Neural cell (in vitro differentiated cells): Measurements from ENCODE around the gene NPM1. TPM values are rescaled to one million over a fixed set of nuclear protein-coding genes. Genes with fewer than 3 reads are reported as not detected.

Experiments
- H2AFZ ChIP-seq: fragments of 200-600, 300-800 bp; sonication (generic), shearing (Covaris generic); 2 replicates; pipeline ENCODE4 v1.6.0; 2014; ENCODE audit warnings: low read depth, mild to moderate bottlenecking, antibody characterized with exemption, low read length, moderate library complexity
- H3F3A ChIP-seq: fragments of 200-600 bp; shearing (Covaris generic); 2 replicates; pipeline ENCODE4 v1.6.1; 2016; ENCODE audit warnings: mild to moderate bottlenecking, moderate library complexity, mixed read lengths, antibody characterized with exemption, low read length; ENCODE audit not compliant: insufficient read depth, poor library complexity, severe bottlenecking
- H3K27ac ChIP-seq: fragments of 200-600, 300-800 bp; sonication (generic), shearing (Covaris generic); 2 replicates; pipeline ENCODE4 v1.5.1; 2014; ENCODE audit warnings: mild to moderate bottlenecking, low read length, moderate library complexity
- H3K27me3 ChIP-seq: fragments of 300-800, 200-600 bp; sonication (generic), shearing (Covaris generic); 2 replicates; pipeline ENCODE4 v1.6.0; 2014; ENCODE audit warnings: mild to moderate bottlenecking, low read depth, low read length, moderate library complexity; ENCODE audit not compliant: insufficient read depth
- H3K36me3 ChIP-seq: fragments of 300-800, 200-600 bp; sonication (generic), shearing (Covaris generic); 2 replicates; pipeline ENCODE4 v1.5.1; 2014; ENCODE audit warnings: mild to moderate bottlenecking, antibody characterized with exemption, low read length, moderate library complexity; ENCODE audit not compliant: insufficient read depth
- H3K4me2 ChIP-seq: fragments of 300-800, 200-600 bp; sonication (generic), shearing (Covaris generic); 2 replicates; pipeline ENCODE4 v1.6.0; 2014; ENCODE audit warnings: mild to moderate bottlenecking, low read length
- H3K4me3 ChIP-seq: fragments of 300-800, 200-600 bp; sonication (generic), shearing (Covaris generic); 2 replicates; pipeline ENCODE4 v1.5.1; 2014; ENCODE audit warnings: mild to moderate bottlenecking, low read length, moderate library complexity
- H3K79me2 ChIP-seq: fragments of 200-600 bp; shearing (Covaris generic); replicated peaks from 2 replicates; pipeline ENCODE4 v1.6.0; 2014; ENCODE audit warnings: mild to moderate bottlenecking, low read length, moderate library complexity; ENCODE audit not compliant: insufficient read depth
- H3K9ac ChIP-seq: fragments of 300-800, 200-600 bp; sonication (generic), shearing (Covaris generic); 2 replicates; pipeline ENCODE4 v1.6.1; 2016; ENCODE audit warnings: mild to moderate bottlenecking, low read length, mixed read lengths
- H3K9me2 ChIP-seq: fragments of 200-600 bp; shearing (Covaris generic); 2 replicates; pipeline ENCODE4 v1.6.1; 2016; ENCODE audit warnings: mild to moderate bottlenecking, low read length, mixed read lengths; ENCODE audit not compliant: insufficient read depth
- H3K9me3 ChIP-seq: fragments of 200-600, 300-800 bp; sonication (generic), shearing (Covaris generic); 2 replicates; pipeline ENCODE4 v1.6.1; 2016; ENCODE audit warnings: mild to moderate bottlenecking, mixed run types, low read length, moderate library complexity, mixed read lengths
- H4K20me1 ChIP-seq: fragments of 200-600 bp; shearing (Covaris generic); 2 replicates; pipeline ENCODE4 v1.6.1; 2016; ENCODE audit warnings: mild to moderate bottlenecking, mixed run types; ENCODE audit not compliant: insufficient read depth
- CTCF ChIP-seq: fragments of 450-650 bp; IDR thresholded peaks from 2 replicates; pipeline ENCODE4 v1.5.1; 2014; ENCODE audit warnings: antibody characterized with exemption, mild to moderate bottlenecking, moderate library complexity; ENCODE audit not compliant: poor library complexity, severe bottlenecking
- EP300 ChIP-seq: fragments of 450-650 bp; conservative IDR thresholded peaks from 2 replicates; pipeline ENCODE4 v1.6.1; 2014; ENCODE audit warnings: antibody characterized with exemption, mild to moderate bottlenecking, moderate library complexity; ENCODE audit not compliant: poor library complexity, severe bottlenecking
- EZH2 ChIP-seq: fragments of 200-600, 300-800 bp; shearing (Covaris generic), sonication (generic); IDR thresholded peaks from 2 replicates; pipeline ENCODE4 v1.6.1; 2014; ENCODE audit warnings: antibody characterized with exemption, low read length, borderline replicate concordance, mild to moderate bottlenecking; ENCODE audit not compliant: insufficient read depth, poor library complexity, severe bottlenecking
- MXI1 ChIP-seq: fragments of 450-650 bp; conservative IDR thresholded peaks from 2 replicates; pipeline ENCODE4 v1.6.1; 2014; ENCODE audit warnings: antibody characterized with exemption, mild to moderate bottlenecking; ENCODE audit not compliant: poor library complexity, severe bottlenecking
- POLR2AphosphoS5 ChIP-seq: IDR thresholded peaks from 2 replicates; pipeline ENCODE4 v1.6.1; 2012
- RAD21 ChIP-seq: fragments of 450-650 bp; conservative IDR thresholded peaks from 2 replicates; pipeline ENCODE4 v1.6.1; 2014; ENCODE audit warnings: antibody characterized with exemption, mild to moderate bottlenecking, moderate library complexity
- REST ChIP-seq: IDR thresholded peaks from 2 replicates; pipeline ENCODE4 v1.6.1; 2012; ENCODE audit warnings: borderline replicate concordance
- SMC3 ChIP-seq: fragments of 450-650 bp; conservative IDR thresholded peaks from 2 replicates; pipeline ENCODE4 v1.6.1; 2014; ENCODE audit warnings: antibody characterized with exemption, mild to moderate bottlenecking, moderate library complexity; ENCODE audit not compliant: poor library complexity
- TAF1 ChIP-seq: IDR thresholded peaks from 2 replicates; pipeline ENCODE4 v1.6.1; 2012; ENCODE audit warnings: low read depth
- polyA plus RNA-seq: library from polyadenylated mRNA; depleted of rRNA; stranded (reverse); fragments of >200 nt; gene quantifications from 2 replicates; pipeline ENCODE4 v1.2.3, GENCODE V29; 2014

Gene NPM1
- polyA plus RNA-seq, 1 donor from 2014 or later, result 1,141 TPM

- H3K27ac ChIP-seq, result no peak overlapping the region
- H3K27me3 ChIP-seq, result peaks cover 4% of the 10 kb centered on the region
- no peaks in the 10 kb centered on the region for H3K9me2 ChIP-seq
- H3K9ac ChIP-seq, result no peak overlapping the region
- H4K20me1 ChIP-seq, result no peaks in the 10 kb centered on the region
- H3K4me2 ChIP-seq, result no peak overlapping the region
- H3K9me3 ChIP-seq, result no peaks in the 10 kb centered on the region
- no peak overlapping the region for H3K4me3 ChIP-seq
- no peaks in the 10 kb centered on the region for H3F3A ChIP-seq
- no peaks in the 10 kb centered on the region for H3K79me2 ChIP-seq
- H3K36me3 ChIP-seq, result no peaks in the 10 kb centered on the region
- TF ChIP-seq RAD21 (no peak), MXI1 (no peak), REST (no peak), POLR2AphosphoS5 (no peak), EZH2 (no peak), EP300 (no peak), CTCF (no peak), SMC3 (no peak), TAF1 (no peak)
- no peak overlapping the region for H2AFZ ChIP-seq
These were observed 66.3 kb downstream of the NPM1 start for GRCh38 chr5:171453988-171454387.

- Histone ChIP-seq H3K27ac (no peak overlapping the region), H4K20me1 (no peaks in the 10 kb centered on the region), H3K27me3 (peaks cover 4% of the 10 kb centered on the region), H3K4me3 (no peak overlapping the region), H3K4me2 (no peak overlapping the region), H3K36me3 (no peaks in the 10 kb centered on the region), H3F3A (no peaks in the 10 kb centered on the region), H3K9me3 (no peaks in the 10 kb centered on the region), H3K9me2 (no peaks in the 10 kb centered on the region), H2AFZ (no peak overlapping the region), H3K9ac (no peak overlapping the region), H3K79me2 (no peaks in the 10 kb centered on the region)
- no peak for TF ChIP-seq SMC3
These were observed 66.9 kb downstream of the NPM1 start for GRCh38 chr5:171454549-171454948.

GRCh38 chr5:171455522-171455921 lies 67.9 kb downstream of the NPM1 start:
- H2AFZ ChIP-seq, result no peak overlapping the region
- no peaks in the 10 kb centered on the region for H4K20me1 ChIP-seq
- no peak overlapping the region for H3K4me2 ChIP-seq
- no peaks in the 10 kb centered on the region for H3K9me3 ChIP-seq
- no peak overlapping the region for H3K9ac ChIP-seq
- no peaks in the 10 kb centered on the region for H3K79me2 ChIP-seq
- H3K36me3 ChIP-seq, result no peaks in the 10 kb centered on the region
- H3F3A ChIP-seq, result no peaks in the 10 kb centered on the region
- H3K4me3 ChIP-seq, result no peak overlapping the region
- TF ChIP-seq EZH2 (no peak), RAD21 (no peak), REST (no peak), TAF1 (no peak)
- H3K9me2 ChIP-seq, result no peaks in the 10 kb centered on the region
- H3K27ac ChIP-seq, result no peak overlapping the region
- H3K27me3 ChIP-seq, result no peaks in the 10 kb centered on the region
